Measurements from ENCODE around the gene CABLES2. TPM values are rescaled to one million over a fixed set of nuclear protein-coding genes. Genes with fewer than 3 reads are reported as not detected.

The CABLES2 gene
- total RNA-seq, 1 experiment from 2014 or later: 8.3 TPM

GRCh38 chr20:62395311-62396242, 11.5 kb downstream of the CABLES2 start:
- H3K4me3 ChIP-seq (ENCODE audit: insufficient read depth, low read depth, low read length): no peak overlapping the region
- no peaks in the 10 kb centered on the region; the same call in 1 of the 2 replicates for H3K36me3 ChIP-seq (replicated peaks; ENCODE audit: control insufficient read depth, insufficient read depth, low read length)
- DNase-seq: no peak
- H3K27me3 ChIP-seq (ENCODE audit: control insufficient read depth, insufficient read depth, low read length): no peaks in the 10 kb centered on the region

DNA sequence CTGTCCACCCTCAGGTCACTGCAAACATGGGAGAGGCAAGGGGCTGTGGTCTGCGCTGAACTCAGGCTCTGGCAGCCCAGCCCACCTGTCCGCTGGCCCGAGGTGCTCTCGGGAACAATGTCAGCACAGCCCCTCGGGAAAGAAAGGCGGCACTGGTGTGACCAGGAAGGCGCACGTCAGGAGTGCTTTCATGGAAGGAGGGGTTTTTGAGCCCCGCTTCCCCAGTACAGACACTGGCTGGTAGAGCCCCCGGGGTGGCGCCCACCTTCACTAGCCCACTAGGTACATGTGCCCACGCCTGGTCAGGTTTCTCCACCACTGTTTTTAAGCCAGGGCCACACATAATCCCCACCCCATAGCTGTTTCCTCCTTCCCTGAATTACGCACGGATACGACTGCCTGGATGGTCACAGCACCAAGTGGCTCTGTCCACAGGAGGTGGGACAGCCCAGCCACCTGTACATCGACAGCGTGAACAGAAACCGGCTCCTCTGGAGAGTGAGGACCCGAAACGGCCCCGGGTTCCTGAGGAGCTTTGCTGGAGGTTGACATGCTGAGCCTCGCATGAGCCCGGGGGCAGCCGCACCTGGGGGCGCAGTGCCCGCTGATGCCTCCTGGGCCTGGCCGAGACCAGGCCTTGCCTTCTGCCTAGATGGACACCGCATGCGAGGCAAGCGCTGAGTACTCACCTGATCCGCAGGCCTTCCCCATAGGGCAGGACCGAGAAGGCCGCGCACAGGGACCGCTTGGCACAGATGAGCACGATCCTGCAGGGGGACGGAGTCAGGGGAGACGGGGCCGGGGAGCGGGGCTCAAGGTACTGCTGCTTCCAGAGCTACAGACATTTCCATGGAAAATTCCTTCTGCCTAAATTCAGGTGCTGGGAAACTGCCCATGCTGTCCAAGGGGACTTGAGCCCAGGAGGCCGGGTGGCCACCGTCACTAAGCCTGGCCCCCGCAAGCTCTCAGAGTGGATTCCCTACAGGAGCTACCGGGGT, 12.5 kb downstream of the CABLES2 start:
- no peak for DNase-seq
- H3K27me3 ChIP-seq (ENCODE audit: control insufficient read depth, insufficient read depth, low read length): no peaks in the 10 kb centered on the region

DNA sequence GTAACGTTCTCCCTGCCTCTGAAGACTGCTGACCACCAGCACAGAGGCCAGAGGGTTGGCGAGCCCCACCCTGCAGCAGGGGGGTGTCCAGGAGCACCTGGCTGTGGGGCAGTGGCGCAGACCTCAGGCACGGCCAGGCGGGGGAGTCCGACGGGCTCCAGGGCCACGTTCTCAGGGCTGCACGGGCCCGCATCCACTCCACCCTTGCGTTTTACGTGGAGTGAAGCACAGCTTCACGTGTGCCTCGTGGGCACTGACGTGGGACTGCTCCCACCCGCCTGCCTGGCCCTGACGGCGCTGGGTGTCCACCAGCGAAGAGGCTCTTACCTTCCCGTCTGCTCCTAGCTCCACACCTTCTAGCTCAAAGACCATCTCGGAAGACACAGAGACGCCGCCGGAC, 13.3 kb downstream of the CABLES2 start:
- H3K36me3 ChIP-seq (replicated peaks; ENCODE audit: control insufficient read depth, insufficient read depth, low read length): peaks cover 5% of the 10 kb centered on the region
- no peak overlapping the region for H3K4me3 ChIP-seq (ENCODE audit: insufficient read depth, low read depth, low read length)
- no peak for DNase-seq
- no peaks in the 10 kb centered on the region for H3K27me3 ChIP-seq (ENCODE audit: control insufficient read depth, insufficient read depth, low read length)

More for the DNA sequence above, 12.5 kb downstream of the CABLES2 start:
- Histone ChIP-seq H3K36me3 (replicated peaks; ENCODE audit: control insufficient read depth, insufficient read depth, low read length) (peaks cover under 1% of the 10 kb centered on the region; the same call in 1 of the 2 replicates), H3K4me3 (ENCODE audit: insufficient read depth, low read depth, low read length) (no peak overlapping the region)

- H3K36me3 ChIP-seq (replicated peaks; ENCODE audit: control insufficient read depth, insufficient read depth, low read length): peaks cover 10% of the 10 kb centered on the region
- H3K27me3 ChIP-seq (ENCODE audit: control insufficient read depth, insufficient read depth, low read length): no peaks in the 10 kb centered on the region
- DNase-seq: no peak
- no peak overlapping the region for H3K4me3 ChIP-seq (ENCODE audit: insufficient read depth, low read depth, low read length)
Observed at GRCh38 chr20:62393335-62393665, 13.8 kb downstream of the CABLES2 start.

DNA sequence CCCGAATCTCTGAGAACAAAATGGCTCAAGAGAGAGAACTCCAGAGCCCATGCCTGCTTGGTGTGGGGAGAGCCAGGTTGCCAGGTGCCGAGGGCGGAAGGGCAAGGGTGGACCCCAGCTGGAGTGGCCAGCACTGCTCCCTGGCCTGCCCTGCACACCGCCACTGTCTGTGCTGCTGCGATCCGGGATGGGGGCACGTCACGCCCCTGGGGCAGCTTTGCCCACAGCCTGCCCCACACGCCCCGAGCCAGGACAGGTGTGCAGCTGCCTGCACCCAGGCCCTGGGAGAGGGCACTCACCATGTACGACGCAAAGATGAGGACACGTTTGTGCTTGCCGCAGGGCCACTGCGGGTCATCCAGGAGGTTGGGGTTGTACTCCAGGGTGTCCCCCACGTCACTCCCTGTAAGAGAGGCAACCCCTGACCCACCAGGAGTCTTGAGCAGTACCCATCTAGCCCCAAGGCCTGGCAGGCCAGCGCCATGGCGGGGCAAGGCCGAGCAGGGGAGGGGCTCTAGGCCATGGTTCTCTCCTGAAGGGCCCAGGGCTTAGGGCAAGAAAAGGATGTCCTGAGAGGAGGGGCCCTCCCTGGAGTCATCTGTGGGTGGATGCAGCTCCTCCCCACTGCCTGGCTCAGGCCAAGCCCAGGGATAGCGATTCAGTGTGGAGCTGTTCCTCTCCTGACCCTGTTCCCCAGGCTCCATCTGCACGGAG, 14.3 kb downstream of the CABLES2 start:
- no peaks in the 10 kb centered on the region for H3K27me3 ChIP-seq (ENCODE audit: control insufficient read depth, insufficient read depth, low read length)
- no peak for DNase-seq

DNA sequence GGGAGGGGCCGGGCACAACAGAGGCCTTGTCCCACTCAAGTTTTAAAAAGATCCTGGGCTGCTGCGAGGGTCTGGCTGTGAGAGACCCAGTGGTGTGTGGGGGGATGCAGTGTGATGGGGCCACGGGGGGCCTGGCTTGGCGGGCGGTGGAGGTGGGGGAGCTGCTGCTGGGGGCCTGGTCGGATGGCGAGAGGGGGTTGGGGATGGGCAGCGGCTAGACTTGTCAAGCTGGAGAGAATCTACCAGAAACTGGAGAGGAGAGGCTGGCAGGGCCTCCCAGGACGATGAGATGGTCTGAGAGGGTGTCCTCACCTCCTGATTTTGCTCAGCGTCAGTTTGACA, 15.0 kb downstream of the CABLES2 start:
- DNase-seq: no peak
- no peak overlapping the region for H3K4me3 ChIP-seq (ENCODE audit: insufficient read depth, low read depth, low read length)

More for the DNA sequence above, 14.3 kb downstream of the CABLES2 start:
- no peak overlapping the region for H3K4me3 ChIP-seq (ENCODE audit: insufficient read depth, low read depth, low read length)
- H3K36me3 ChIP-seq (replicated peaks; ENCODE audit: control insufficient read depth, insufficient read depth, low read length): peaks cover 15% of the 10 kb centered on the region

GRCh38 chr20:62391165-62392076, 15.7 kb downstream of the CABLES2 start:
- no peak for DNase-seq
- peaks cover 17% of the 10 kb centered on the region for H3K36me3 ChIP-seq (replicated peaks; ENCODE audit: control insufficient read depth, insufficient read depth, low read length)
- no peaks in the 10 kb centered on the region for H3K27me3 ChIP-seq (ENCODE audit: control insufficient read depth, insufficient read depth, low read length)
- H3K4me3 ChIP-seq (ENCODE audit: insufficient read depth, low read depth, low read length): no peak overlapping the region

More for the DNA sequence above, 15.0 kb downstream of the CABLES2 start:
- Histone ChIP-seq H3K36me3 (replicated peaks; ENCODE audit: control insufficient read depth, insufficient read depth, low read length) (peaks cover 17% of the 10 kb centered on the region), H3K27me3 (ENCODE audit: control insufficient read depth, insufficient read depth, low read length) (no peaks in the 10 kb centered on the region)

GRCh38 chr20:62390317-62391164, 16.5 kb downstream of the CABLES2 start:
- no peak for DNase-seq
- H3K27me3 ChIP-seq (ENCODE audit: control insufficient read depth, insufficient read depth, low read length): no peaks in the 10 kb centered on the region
- peaks cover 17% of the 10 kb centered on the region for H3K36me3 ChIP-seq (replicated peaks; ENCODE audit: control insufficient read depth, insufficient read depth, low read length)
- no peak overlapping the region for H3K4me3 ChIP-seq (ENCODE audit: insufficient read depth, low read depth, low read length)

DNA sequence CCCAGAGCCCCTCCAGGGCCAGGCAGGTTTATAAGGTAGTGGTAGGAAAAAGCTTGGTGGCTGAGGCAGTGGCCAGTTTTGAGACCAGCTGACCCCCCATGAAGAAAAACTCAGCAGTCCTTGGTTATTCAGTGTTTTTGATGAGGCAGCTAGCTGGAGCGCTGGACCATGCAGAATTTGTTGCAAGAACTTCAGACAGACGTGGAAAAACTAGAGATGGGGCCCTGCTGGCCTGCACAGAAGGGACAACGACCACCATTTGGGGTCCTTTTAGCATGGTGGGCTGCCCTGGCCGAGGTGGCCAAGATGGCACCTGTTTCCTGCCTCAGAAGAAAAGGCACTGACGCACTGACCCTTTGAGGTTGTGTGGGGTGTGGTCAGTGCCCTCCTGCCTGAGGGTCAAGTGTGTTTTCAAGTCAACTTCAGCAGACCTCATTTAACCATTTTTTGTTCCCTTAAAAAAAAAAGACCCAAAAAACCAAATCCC, 17.4 kb downstream of the CABLES2 start:
- Histone ChIP-seq H3K36me3 (replicated peaks; ENCODE audit: control insufficient read depth, insufficient read depth, low read length) (peaks cover 17% of the 10 kb centered on the region), H3K27me3 (ENCODE audit: control insufficient read depth, insufficient read depth, low read length) (no peaks in the 10 kb centered on the region), H3K4me3 (ENCODE audit: insufficient read depth, low read depth, low read length) (no peak overlapping the region)
- DNase-seq: no peak

DNA sequence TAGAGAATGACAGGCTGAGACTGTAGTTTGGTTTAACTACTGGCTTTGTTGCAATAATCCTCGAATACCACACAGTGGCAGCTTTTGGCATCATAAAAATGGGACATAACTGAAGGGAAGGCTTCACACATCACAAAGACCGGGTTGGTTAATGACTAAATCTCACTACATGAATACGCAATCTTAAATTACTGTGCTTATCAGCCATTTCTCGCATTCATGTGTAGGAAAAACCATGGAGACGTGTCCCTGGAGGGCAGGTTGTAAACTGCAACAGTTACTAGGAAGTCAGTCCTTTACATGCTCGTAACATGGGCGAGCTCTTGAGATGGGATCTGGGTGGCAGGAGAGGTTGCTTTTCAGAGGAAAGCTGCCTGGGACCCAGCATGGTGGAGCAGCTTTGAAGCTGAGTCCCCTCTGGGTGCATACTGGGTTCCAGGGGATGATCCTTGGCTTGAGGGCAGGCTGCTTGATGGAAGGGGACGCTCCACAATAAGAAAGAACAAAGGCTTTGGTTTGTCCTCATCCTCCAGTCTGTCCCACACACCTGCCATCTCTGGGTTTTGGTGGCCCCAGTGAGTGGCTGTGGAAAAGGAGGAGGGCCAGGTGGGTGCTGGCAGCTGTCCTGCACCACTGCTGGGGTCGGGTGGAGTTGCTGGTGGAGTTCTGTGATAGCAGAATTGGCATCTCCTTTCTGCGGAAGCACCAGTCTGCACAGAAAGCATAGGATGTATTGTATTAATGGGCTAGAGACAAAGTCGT, 18.1 kb downstream of the CABLES2 start:
- H3K4me3 ChIP-seq (ENCODE audit: insufficient read depth, low read depth, low read length): no peak overlapping the region
- DNase-seq: no peak
- no peaks in the 10 kb centered on the region for H3K27me3 ChIP-seq (ENCODE audit: control insufficient read depth, insufficient read depth, low read length)
- peaks cover 17% of the 10 kb centered on the region for H3K36me3 ChIP-seq (replicated peaks; ENCODE audit: control insufficient read depth, insufficient read depth, low read length)

- H3K36me3 ChIP-seq (replicated peaks; ENCODE audit: control insufficient read depth, insufficient read depth, low read length): peaks cover 17% of the 10 kb centered on the region
- DNase-seq: no peak
- H3K4me3 ChIP-seq (ENCODE audit: insufficient read depth, low read depth, low read length): peak overlapping the region; percentile 90
- no peaks in the 10 kb centered on the region for H3K27me3 ChIP-seq (ENCODE audit: control insufficient read depth, insufficient read depth, low read length)
Observed at GRCh38 chr20:62387933-62388635, 19.0 kb downstream of the CABLES2 start.

All from H7 (cell line).